H1 (cell line): ENCODE results near the gene TRIM24. TPM values are rescaled to one million over a fixed set of nuclear protein-coding genes. Genes with fewer than 3 reads are reported as not detected.
"Not testable (repeated sequence)": the region's sequence is repeated elsewhere in the genome, so short reads cannot be mapped to it uniquely, and the experiment has no call there.

ENCODE experiments used
- CTCF ChIA-PET: fragments of 300-600 bp; sonication (Branson Sonifier 250); formaldehyde crosslinking; loops from one replicate; lab custom pipeline; 2021; ENCODE audit not compliant: partially characterized antibody; lab: Charles Lee
- POLR2A ChIA-PET: fragments of 300-600 bp; sonication (Branson Sonifier 250); formaldehyde crosslinking; loops from one replicate; lab custom pipeline; 2021; ENCODE audit warnings: inconsistent platforms; ENCODE audit not compliant: partially characterized antibody; lab: Charles Lee
- DNase-seq, 2 experiments: peaks; one replicate each; pipeline versions ENCODE4 v3.0.0 to v3.0.0-alpha.2; 2010 to 2022; ENCODE audit warnings: low spot score in 2 of 2, low read depth in 1 of 2, mixed read lengths in 1 of 2
- FAIRE-seq: peaks from 2 replicates; lab custom pipeline; 2011; peaks lifted over from hg19 to GRCh38; lab: Jason Lieb, UNC
- H2AFZ ChIP-seq: 2 replicates; pipeline ENCODE4 v1.8.1; 2012; ENCODE audit warnings: low read length, inconsistent platforms
- H2AK5ac ChIP-seq: 2 replicates; pipeline ENCODE4 v1.6.1; 2013; ENCODE audit warnings: low read depth, low read length
- H2BK120ac ChIP-seq: replicated peaks from 2 replicates; pipeline ENCODE3; 2013; ENCODE audit warnings: low read depth, low read length, inconsistent platforms
- H2BK12ac ChIP-seq: 2 replicates; pipeline ENCODE4 v1.6.1; 2013; ENCODE audit warnings: low read depth, low read length
- H2BK15ac ChIP-seq: 2 replicates; pipeline ENCODE4 v1.6.1; 2013; ENCODE audit warnings: low read length
- H2BK20ac ChIP-seq: 2 replicates; pipeline ENCODE4 v1.6.1; 2013; ENCODE audit warnings: low read length
- H2BK5ac ChIP-seq: 2 replicates; pipeline ENCODE4 v1.6.1; 2013; ENCODE audit warnings: low read depth, low read length
- H3K14ac ChIP-seq: 2 replicates; pipeline ENCODE4 v1.6.1; 2013; ENCODE audit warnings: inconsistent platforms; ENCODE audit not compliant: insufficient read length
- H3K18ac ChIP-seq: 2 replicates; pipeline ENCODE4 v1.6.1; 2013; ENCODE audit warnings: low read length; ENCODE audit errors: extremely low read depth
- H3K23ac ChIP-seq: 2 replicates; pipeline ENCODE4 v1.6.1; 2013; ENCODE audit warnings: inconsistent platforms; ENCODE audit not compliant: insufficient read length
- H3K23me2 ChIP-seq: 2 replicates; pipeline ENCODE4 v1.6.1; 2013; ENCODE audit warnings: low read depth, low read length
- H3K27ac ChIP-seq: 2 replicates; pipeline ENCODE4 v1.6.1; 2011; ENCODE audit warnings: low read depth, low read length, inconsistent platforms
- H3K27me3 ChIP-seq, 4 experiments: replicated peaks in 1 of 4; 1 replicate in 1 of 4; 2 replicates in 3 of 4; pipeline versions ENCODE4 v1.6.1 to v1.8.1; 2011 to 2013; ENCODE audit warnings: low read length in 3 of 4, mild to moderate bottlenecking in 3 of 4, inconsistent platforms in 2 of 4, mixed read lengths in 2 of 4, moderate library complexity in 1 of 4; ENCODE audit not compliant: control insufficient read depth in 3 of 4, insufficient read depth in 3 of 4; ENCODE audit errors: extremely low read depth in 1 of 4
- H3K36me3 ChIP-seq, 4 experiments: 2 replicates each; pipeline versions ENCODE4 v1.6.1 to v1.8.1; 2011 to 2013; ENCODE audit warnings: mild to moderate bottlenecking in 4 of 4, low read length in 3 of 4, moderate library complexity in 2 of 4, control low read depth in 1 of 4, inconsistent platforms in 1 of 4; ENCODE audit not compliant: insufficient read depth in 4 of 4, control insufficient read depth in 2 of 4
- H3K4ac ChIP-seq: replicated peaks from 2 replicates; pipeline ENCODE3; 2013; ENCODE audit warnings: low read length, low read depth, mixed read lengths, inconsistent platforms; ENCODE audit not compliant: insufficient read length
- H3K4me1 ChIP-seq, 4 experiments: replicated peaks in 1 of 4; 1 replicate in 1 of 4; 2 replicates in 3 of 4; pipeline versions ENCODE4 v1.6.1 to v1.8.1; 2011 to 2013; ENCODE audit warnings: low read length in 3 of 4, inconsistent platforms in 2 of 4, mixed read lengths in 1 of 4; ENCODE audit not compliant: insufficient read depth in 4 of 4, control insufficient read depth in 3 of 4
- H3K4me2 ChIP-seq, 2 experiments: 2 replicates each; pipeline versions ENCODE4 v1.6.1 to v1.8.1; 2011 to 2013; ENCODE audit warnings: low read depth in 2 of 2, low read length in 2 of 2, control low read depth in 1 of 2, inconsistent platforms in 1 of 2, mild to moderate bottlenecking in 1 of 2; ENCODE audit not compliant: insufficient read depth in 1 of 2
- H3K4me3 ChIP-seq, 4 experiments: fragments of 200-600, 300-600 bp in 1 of 4; sonication (generic), shearing (Covaris generic), sonication (Bioruptor Twin) in 1 of 4; 2 replicates each; pipeline versions ENCODE4 v1.5.1 to v1.8.1; 2011 to 2016; ENCODE audit warnings: low read length in 4 of 4, low read depth in 3 of 4, control low read depth in 2 of 4, inconsistent platforms in 2 of 4, mild to moderate bottlenecking in 2 of 4, mixed read lengths in 1 of 4, moderate library complexity in 1 of 4; ENCODE audit not compliant: insufficient read depth in 2 of 4; ENCODE audit errors: extremely low read depth in 1 of 4
- H3K56ac ChIP-seq: replicated peaks from 2 replicates; pipeline ENCODE3; 2013; ENCODE audit warnings: low read depth, mild to moderate bottlenecking, mixed read lengths, low read length, inconsistent platforms; ENCODE audit not compliant: insufficient read length
- H3K79me1 ChIP-seq: 2 replicates; pipeline ENCODE4 v1.6.1; 2013; ENCODE audit warnings: low read depth, low read length, control low read depth
- H3K79me2 ChIP-seq, 2 experiments: 2 replicates each; pipeline versions ENCODE4 v1.6.1 to v1.8.1; 2012 to 2013; ENCODE audit warnings: low read length in 2 of 2, mild to moderate bottlenecking in 2 of 2, inconsistent platforms in 1 of 2; ENCODE audit not compliant: insufficient read depth in 2 of 2, control insufficient read depth in 1 of 2
- H3K9ac ChIP-seq, 4 experiments: replicated peaks in 1 of 4; 1 replicate in 1 of 4; 2 replicates in 3 of 4; pipeline versions ENCODE4 v1.6.1 to v1.8.1; 2011 to 2013; ENCODE audit warnings: low read depth in 3 of 4, low read length in 3 of 4, control low read depth in 2 of 4, mild to moderate bottlenecking in 2 of 4, moderate library complexity in 2 of 4, inconsistent platforms in 1 of 4; ENCODE audit errors: extremely low read depth in 1 of 4
- H3K9me3 ChIP-seq, 2 experiments: 2 replicates each; pipeline versions ENCODE4 v1.6.1 to v1.8.1; 2012 to 2013; ENCODE audit warnings: mild to moderate bottlenecking in 2 of 2, moderate library complexity in 2 of 2, control low read depth in 1 of 2, inconsistent platforms in 1 of 2, low read depth in 1 of 2, low read length in 1 of 2, mixed read lengths in 1 of 2; ENCODE audit not compliant: insufficient read depth in 2 of 2
- H4K20me1 ChIP-seq, 2 experiments: replicated peaks in 1 of 2; 2 replicates each; pipeline versions ENCODE3 to v1.8.1; 2011 to 2013; ENCODE audit warnings: inconsistent platforms in 2 of 2, low read length in 2 of 2, mild to moderate bottlenecking in 1 of 2; ENCODE audit not compliant: insufficient read depth in 2 of 2, control insufficient read depth in 1 of 2
- H4K5ac ChIP-seq: 2 replicates; pipeline ENCODE4 v1.6.1; 2013; ENCODE audit warnings: low read length, low read depth, mixed read lengths, inconsistent platforms; ENCODE audit not compliant: insufficient read length
- H4K8ac ChIP-seq: 2 replicates; pipeline ENCODE4 v1.8.0; 2013; ENCODE audit warnings: mild to moderate bottlenecking, moderate library complexity, low read length, inconsistent platforms; ENCODE audit not compliant: insufficient read depth; ENCODE audit errors: extremely low read depth
- H4K91ac ChIP-seq: replicated peaks from 2 replicates; pipeline ENCODE3; 2013; ENCODE audit warnings: low read length, mixed read lengths, inconsistent platforms; ENCODE audit not compliant: insufficient read length
- WGBS, 2 experiments: shearing (Covaris generic) in 1 of 2; methylation state at CpG; one replicate each; pipeline versions ENCODE4 v1.1.6 to v1.1.7; 2013 to 2015; ENCODE audit warnings: low lambda C conversion rate in 2 of 2, mixed read lengths in 2 of 2, inconsistent platforms in 1 of 2, low coverage in 1 of 2, missing lambda C conversion rate in 1 of 2; ENCODE audit not compliant: insufficient replicate concordance in 2 of 2, insufficient coverage in 1 of 2, insufficient read length in 1 of 2; ENCODE audit errors: extremely low coverage in 1 of 2, missing lambda C conversion rate in 1 of 2; 5-methylcytosine and 5-hydroxymethylcytosine counted together
- polyA plus RNA-seq, 7 experiments: library from polyadenylated mRNA; depleted of rRNA in 3 of 7; stranded (reverse) in 5 of 7; unstranded in 2 of 7; fragments of >200 nt in 5 of 7; fragments of 200-250 nt in 2 of 7; gene quantifications; 1 replicate in 5 of 7; 2 replicates in 1 of 7; 4 replicates in 1 of 7; pipeline versions ENCODE4 v1.2.1 to v1.2.3, GENCODE V29; 2011 to 2013; ENCODE audit warnings: missing spikeins in 2 of 7, mixed read lengths in 2 of 7
- total RNA-seq: library from RNA; stranded (reverse); fragmentation: NEBNext Ultra II Directional; extraction: Animal tissue kit (Norgen Biotek cat#: 25700); gene quantifications from 2 replicates; pipeline ENCODE4 v1.2.1, GENCODE V29; 2021

TRIM24 gene
- total and polyA plus RNA-seq, 2 of the 8 experiments (the other 6 are each of a cell fraction or from before 2014, with no cell fraction given), result 67.6 to 149 TPM

DNA sequence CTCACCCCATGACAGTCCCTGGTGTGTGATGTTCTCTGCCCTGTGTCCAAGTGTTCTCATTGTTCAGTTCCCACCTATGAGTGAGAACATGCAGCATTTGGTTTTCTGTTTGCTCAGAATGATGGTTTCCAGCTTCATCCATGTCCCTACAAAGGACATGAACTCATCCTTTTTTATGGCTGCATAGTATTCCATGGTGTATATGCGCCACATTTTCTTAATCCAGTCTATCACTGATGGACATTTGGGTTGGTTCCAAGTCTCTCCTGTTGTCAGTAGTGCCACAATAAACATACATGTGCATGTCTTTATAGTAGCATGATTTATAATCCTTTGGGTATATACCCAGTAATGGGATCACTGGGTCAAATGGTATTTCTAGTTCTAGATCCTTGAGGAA lies 25.4 kb downstream of the TRIM24 start:
- H2BK12ac ChIP-seq, H3K23me2 ChIP-seq, H4K91ac ChIP-seq, H2BK15ac ChIP-seq, DNase-seq, H3K18ac ChIP-seq, H3K4me1 ChIP-seq, H3K9me3 ChIP-seq, H2AK5ac ChIP-seq, H2BK20ac ChIP-seq, H2AFZ ChIP-seq, H3K27me3 ChIP-seq, H2BK5ac ChIP-seq, FAIRE-seq, H2BK120ac ChIP-seq, H3K23ac ChIP-seq, H3K27ac ChIP-seq, CTCF ChIA-PET, H3K9ac ChIP-seq, H3K4ac ChIP-seq, H3K14ac ChIP-seq, POLR2A ChIA-PET, H4K5ac ChIP-seq, H3K4me2 ChIP-seq, H3K79me1 ChIP-seq, H3K56ac ChIP-seq, H4K8ac ChIP-seq, H3K4me3 ChIP-seq: not testable (repeated sequence)
- peaks cover 20 to 25% of the 10 kb centered on the region in 2 experiments for H4K20me1 ChIP-seq
- WGBS, 2 experiments, result 100% methylated on average over 1 of the region's 1 CpG; no CpG with 5 or more reads in 1 of the 2 experiments
- peaks cover 0 to 19% (median under 1%) of the 10 kb centered on the region in 4 experiments; a peak in 4 of 8 replicates for H3K36me3 ChIP-seq
- H3K79me2 ChIP-seq, result peaks cover 39 to 99% of the 10 kb centered on the region in 2 experiments

DNA sequence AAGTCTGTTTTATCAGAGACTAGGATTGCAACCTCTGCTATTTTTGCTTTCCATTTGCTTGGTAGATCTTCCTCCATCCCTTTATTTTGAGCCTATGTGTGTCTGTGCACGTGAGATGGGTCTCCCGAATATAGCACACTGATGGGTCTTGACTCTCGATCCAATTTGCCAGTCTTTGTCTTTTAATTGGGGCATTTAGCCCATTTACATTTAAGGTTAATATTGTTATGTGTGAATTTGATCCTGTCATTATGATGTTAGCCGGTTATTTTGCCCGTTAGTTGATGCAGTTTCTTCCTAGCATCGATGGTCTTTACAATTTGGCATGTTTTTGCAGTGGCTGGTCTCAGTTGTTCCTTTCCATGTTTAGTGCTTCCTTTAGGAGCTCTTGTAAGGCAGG lies 29.1 kb downstream of the TRIM24 start:
- 81% methylated on average over 6 of the region's 6 CpGs; no CpG with 5 or more reads in 1 of the 2 experiments for WGBS, 2 experiments
- H3K18ac ChIP-seq, H2AFZ ChIP-seq, H2BK15ac ChIP-seq, H3K79me1 ChIP-seq, H3K4ac ChIP-seq, H3K27me3 ChIP-seq, H3K9me3 ChIP-seq, H3K27ac ChIP-seq, DNase-seq, H3K9ac ChIP-seq, H3K4me1 ChIP-seq, H2BK12ac ChIP-seq, H3K14ac ChIP-seq, FAIRE-seq, H3K4me2 ChIP-seq, CTCF ChIA-PET, H4K5ac ChIP-seq, H2AK5ac ChIP-seq, H3K56ac ChIP-seq, H4K8ac ChIP-seq, H4K91ac ChIP-seq, H3K23me2 ChIP-seq, H2BK120ac ChIP-seq, H2BK20ac ChIP-seq, H3K4me3 ChIP-seq, H2BK5ac ChIP-seq, H3K23ac ChIP-seq: not testable (repeated sequence)
- Histone ChIP-seq H4K20me1 (peaks cover 20 to 22% of the 10 kb centered on the region in 2 experiments), H3K79me2 (peaks cover 46 to 99% of the 10 kb centered on the region in 2 experiments), H3K36me3 (peaks cover 0 to 18% (median 3%) of the 10 kb centered on the region in 4 experiments; a peak in 3 of 8 replicates)
- POLR2A ChIA-PET, result interaction anchor here (1.6 to 1.7 kb wide), 2 partner anchors 16 to 28 kb away, joined by 4 read pairs; no protein-coding TSS in a partner anchor
